ENCODE results near the gene USP11.

Gene USP11

DNA sequence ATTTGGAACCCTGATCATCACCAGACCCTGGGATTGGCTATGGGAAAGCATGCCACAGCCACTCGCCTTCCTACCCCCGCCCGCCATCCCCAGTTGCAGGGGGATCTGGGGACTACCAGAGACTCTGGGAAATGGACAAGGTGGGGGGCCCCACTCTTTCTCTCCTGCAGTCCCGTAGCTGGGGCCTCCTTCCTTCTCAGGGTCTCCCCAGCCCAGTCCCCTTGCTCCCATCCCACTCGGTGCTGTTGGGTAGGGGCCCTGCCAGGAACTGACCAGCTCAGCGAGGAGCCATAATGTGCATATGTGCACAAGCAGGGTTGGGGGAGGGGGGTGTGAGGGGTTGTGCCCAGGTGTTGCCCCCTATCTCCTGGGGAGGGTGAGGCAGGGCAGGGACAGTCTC, 3.4 kb upstream of the USP11 start:
- no peak for DNase-seq (ENCODE audit: low read depth)
- no peak overlapping the region for H3K4me3 ChIP-seq (ENCODE audit: low read depth, low read length)
- TF ChIP-seq, protein P1, sequence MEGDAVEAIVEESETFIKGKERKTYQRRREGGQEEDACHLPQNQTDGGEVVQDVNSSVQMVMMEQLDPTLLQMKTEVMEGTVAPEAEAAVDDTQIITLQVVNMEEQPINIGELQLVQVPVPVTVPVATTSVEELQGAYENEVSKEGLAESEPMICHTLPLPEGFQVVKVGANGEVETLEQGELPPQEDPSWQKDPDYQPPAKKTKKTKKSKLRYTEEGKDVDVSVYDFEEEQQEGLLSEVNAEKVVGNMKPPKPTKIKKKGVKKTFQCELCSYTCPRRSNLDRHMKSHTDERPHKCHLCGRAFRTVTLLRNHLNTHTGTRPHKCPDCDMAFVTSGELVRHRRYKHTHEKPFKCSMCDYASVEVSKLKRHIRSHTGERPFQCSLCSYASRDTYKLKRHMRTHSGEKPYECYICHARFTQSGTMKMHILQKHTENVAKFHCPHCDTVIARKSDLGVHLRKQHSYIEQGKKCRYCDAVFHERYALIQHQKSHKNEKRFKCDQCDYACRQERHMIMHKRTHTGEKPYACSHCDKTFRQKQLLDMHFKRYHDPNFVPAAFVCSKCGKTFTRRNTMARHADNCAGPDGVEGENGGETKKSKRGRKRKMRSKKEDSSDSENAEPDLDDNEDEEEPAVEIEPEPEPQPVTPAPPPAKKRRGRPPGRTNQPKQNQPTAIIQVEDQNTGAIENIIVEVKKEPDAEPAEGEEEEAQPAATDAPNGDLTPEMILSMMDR (IDR thresholded peaks at IDR 0.05; ENCODE audit: control insufficient read depth, extremely low read depth, insufficient read depth): no peak

DNA sequence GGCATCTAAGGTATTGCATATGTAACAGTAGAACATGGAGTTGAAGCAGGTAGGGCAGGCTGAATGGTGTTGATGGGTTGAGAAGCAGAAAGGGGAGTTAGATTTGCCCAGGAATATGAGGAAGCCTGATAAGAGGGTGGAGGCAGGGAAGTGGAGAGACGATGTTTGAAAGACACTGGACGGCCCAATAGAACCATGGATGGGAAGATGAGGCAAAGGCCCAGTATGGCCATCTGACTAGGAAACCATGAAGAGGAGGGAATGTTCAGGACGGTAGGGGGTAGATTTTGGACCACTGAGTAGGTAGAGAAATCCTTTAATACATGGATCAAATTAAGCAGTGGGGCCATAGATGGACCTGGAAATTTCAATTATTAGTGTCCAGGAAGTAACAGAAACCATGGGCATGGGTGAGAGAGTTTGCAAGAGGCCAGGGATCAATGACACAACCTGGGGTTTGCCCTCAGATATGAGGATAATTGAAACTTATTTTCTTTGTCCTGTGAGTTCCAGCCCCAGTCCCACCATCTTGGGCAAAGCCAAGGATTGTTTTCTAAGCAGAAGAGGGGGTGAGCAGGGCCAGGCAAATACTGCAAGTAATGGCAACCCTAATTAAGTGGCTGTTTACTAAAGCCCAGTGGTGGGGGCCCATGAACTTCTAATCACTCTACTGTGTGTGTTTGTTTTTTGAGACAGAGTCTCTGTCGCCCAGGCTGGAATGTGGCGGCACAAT, 2.5 kb upstream of the USP11 start:
- DNase-seq (ENCODE audit: low read depth): no peak
- TF ChIP-seq, protein P1 (IDR thresholded peaks at IDR 0.05; ENCODE audit: control insufficient read depth, extremely low read depth, insufficient read depth): no peak
- no peak overlapping the region for H3K4me3 ChIP-seq (ENCODE audit: low read depth, low read length)

- no peak overlapping the region for H3K4me3 ChIP-seq (ENCODE audit: low read depth, low read length)
- DNase-seq (ENCODE audit: low read depth): no peak
- TF ChIP-seq, protein P1 (IDR thresholded peaks at IDR 0.05; ENCODE audit: control insufficient read depth, extremely low read depth, insufficient read depth): no peak
Measured at GRCh38 chrX:47231167-47231566, 1.6 kb upstream of the USP11 start.

- no peak for DNase-seq (ENCODE audit: low read depth)
- TF ChIP-seq, protein P1 (IDR thresholded peaks at IDR 0.05; ENCODE audit: control insufficient read depth, extremely low read depth, insufficient read depth): no peak
- H3K4me3 ChIP-seq (ENCODE audit: low read depth, low read length): peak overlapping the region; percentile 67
Measured at GRCh38 chrX:47232197-47232802, 509 bp upstream of the USP11 start.

DNA sequence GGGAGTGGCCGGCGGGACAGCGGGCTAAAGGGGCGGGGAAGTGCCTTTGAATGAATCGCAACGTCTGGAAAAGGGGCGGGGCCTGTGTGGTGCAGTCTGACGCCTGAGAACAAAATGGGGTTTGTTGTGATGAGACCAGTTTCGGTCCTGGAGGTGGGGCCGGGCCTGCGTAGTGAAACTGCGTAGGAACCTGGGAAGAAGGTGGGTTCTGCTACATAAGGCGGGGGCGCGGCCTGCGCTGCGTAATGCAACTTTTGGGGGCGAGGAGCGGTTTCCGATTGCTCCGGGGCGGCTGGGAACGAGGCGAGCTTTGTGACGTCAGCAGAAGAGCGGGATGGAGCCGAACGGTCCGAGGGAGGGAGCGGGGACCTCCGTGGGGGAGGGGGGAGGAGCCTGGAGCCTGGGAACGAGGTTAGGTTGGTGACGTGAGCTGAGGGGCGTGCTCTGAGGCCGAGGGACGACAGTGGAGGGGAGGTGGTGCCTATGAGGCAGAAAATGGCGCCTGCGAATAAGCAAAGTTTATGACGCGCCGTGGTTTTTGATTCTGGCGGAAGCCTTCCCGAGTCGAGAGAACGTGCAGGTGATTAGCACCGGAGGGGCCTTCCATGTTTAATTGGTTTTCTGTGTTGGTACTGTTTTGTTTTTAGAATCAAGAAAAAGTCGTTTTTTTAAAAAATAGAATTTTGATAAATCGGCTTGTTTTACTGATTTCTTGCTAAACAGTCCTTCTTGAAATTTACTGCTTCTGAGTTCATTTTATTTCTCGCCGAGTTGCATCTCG, 714 bp downstream of the USP11 start:
- TF ChIP-seq, protein P1 (IDR thresholded peaks at IDR 0.05; ENCODE audit: control insufficient read depth, extremely low read depth, insufficient read depth): no peak

DNA sequence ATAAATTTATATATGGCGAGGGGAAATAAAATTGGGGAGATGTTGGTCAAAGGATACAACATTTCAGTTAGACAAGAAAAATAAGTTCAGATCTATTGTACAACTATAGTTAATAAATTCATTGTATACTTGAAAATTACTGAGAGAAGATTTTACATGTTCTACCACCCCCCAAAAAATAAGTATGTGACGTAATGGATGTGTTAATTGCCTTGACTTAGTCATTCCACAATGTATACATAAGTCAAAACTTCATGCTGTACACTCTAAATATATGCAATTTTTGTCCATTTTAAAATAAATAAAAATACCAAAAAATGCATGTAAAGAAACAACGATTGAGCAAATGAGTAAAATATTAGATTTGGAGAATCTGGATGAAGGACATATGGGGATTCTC, 1.8 kb downstream of the USP11 start:
- H3K4me3 ChIP-seq (ENCODE audit: low read depth, low read length): peak overlapping the region; percentile 67
- TF ChIP-seq, protein P1 (IDR thresholded peaks at IDR 0.05; ENCODE audit: control insufficient read depth, extremely low read depth, insufficient read depth): no peak
- no peak for DNase-seq (ENCODE audit: low read depth)

More for the DNA sequence above, 714 bp downstream of the USP11 start:
- DNase-seq (ENCODE audit: low read depth): peak; percentile 83
- H3K4me3 ChIP-seq (ENCODE audit: low read depth, low read length): peak overlapping the region; percentile 67

Data from LNCaP clone FGC (cell line).